Left colon (tissue), 2 donors: Measurements from ENCODE around the gene MMP24OS. TPM values are rescaled to one million over a fixed set of nuclear protein-coding genes. Genes with fewer than 3 reads are reported as not detected.

ENCODE experiments used
- ATAC-seq: fragments of 200-7000 bp; cut with Tn5 transposase; one replicate; pipeline ENCODE4 v1.9.1; 2020; ENCODE audit warnings: mild to moderate bottlenecking, moderate library complexity
- DNase-seq, 2 donors: peaks; one replicate each; pipeline ENCODE4 v3.0.0-alpha.2; 2020
- intact Hi-C, 2 donors: fragments of 100-400 bp; cut with DNase I in 1 of 2; cut with micrococcal nuclease in 1 of 2; formaldehyde crosslinking; loops; one replicate each; pipeline versions ENCODE4 v1.11.2 to v1.14.0; 2022; cut with DNase I, micrococcal nuclease
- total RNA-seq, 2 donors: library from RNA; stranded (reverse); fragmentation: NEBNext Ultra II Directional; extraction: Animal tissue kit (Norgen Biotek cat#: 25700); gene quantifications; one replicate each; pipeline ENCODE4 v1.2.1, GENCODE V29; 2021
- donor health status: DM: no; HTN: no; CAD: no.
- donor health status: DM: yes; HTN: yes; CAD: no.

MMP24OS gene
- total RNA-seq, 2 donors from 2014 or later: 109 to 140 TPM

GRCh38 chr20:35307666-35308653, 30.0 kb upstream of the MMP24OS start:
- intact Hi-C loops: loop anchor here in 1 of 2 donors (10.0 kb wide), 1 partner anchor 127 kb away; the partner anchor contains the start of gene GDF5
- DNase-seq (no peak), ATAC-seq (no peak)

GRCh38 chr20:35306931-35307517, 29.1 kb upstream of the MMP24OS start:
- DNase-seq: peak in 1 of 2 donors; percentile 66
- intact Hi-C loops: loop anchor here in 1 of 2 donors (10.0 kb wide), 1 partner anchor 128 kb away; the partner anchor contains the start of gene GDF5
- peak; percentile 64 for ATAC-seq

GRCh38 chr20:35305682-35306556, 28.0 kb upstream of the MMP24OS start:
- ATAC-seq (peak; percentile 41), DNase-seq (peak in 1 of 2 donors; percentile 57)
- intact Hi-C loops: loop anchor here in 1 of 2 donors (10.0 kb wide), 1 partner anchor 129 kb away; the partner anchor contains the start of gene GDF5

GRCh38 chr20:35304956-35305355, 27.0 kb upstream of the MMP24OS start:
- DNase-seq (no peak), ATAC-seq (no peak)
- intact Hi-C loops: loop anchor here (5.0 to 10.0 kb wide), 2 partner anchors 130 to 142 kb away; partner anchors contain the start of gene GDF5 (in 1 of the 2)

- DNase-seq (peak; percentile 78 to 87), ATAC-seq (peak; percentile 80)
- intact Hi-C loops: loop anchor here (5.0 to 10.0 kb wide), 2 partner anchors 131 to 143 kb away; partner anchors contain the start of gene GDF5 (in 1 of the 2)
Observed at GRCh38 chr20:35303735-35304491, 26.0 kb upstream of the MMP24OS start.

GRCh38 chr20:35303382-35303734, 25.4 kb upstream of the MMP24OS start:
- intact Hi-C loops: loop anchor here (5.0 to 10.0 kb wide), 2 partner anchors 131 to 144 kb away; partner anchors contain the start of gene GDF5 (in 1 of the 2)
- no peak for ATAC-seq
- DNase-seq: no peak

GRCh38 chr20:35302421-35303335, 24.8 kb upstream of the MMP24OS start:
- DNase-seq (no peak), ATAC-seq (no peak)
- intact Hi-C loops: loop anchor here (5.0 to 10.0 kb wide), 2 partner anchors 132 to 145 kb away; partner anchors contain the start of gene GDF5 (in 1 of the 2)

- no peak for DNase-seq
- intact Hi-C loops: loop anchor here (5.0 to 10.0 kb wide), 2 partner anchors 133 to 146 kb away; partner anchors contain the start of gene GDF5 (in 1 of the 2)
- ATAC-seq: no peak
Observed at GRCh38 chr20:35301426-35301825, 23.5 kb upstream of the MMP24OS start.

- DNase-seq (no peak), ATAC-seq (peak; percentile 28)
- intact Hi-C loops: loop anchor here (5.0 to 10.0 kb wide), 2 partner anchors 134 to 147 kb away; partner anchors contain the start of gene GDF5 (in 1 of the 2)
Observed at GRCh38 chr20:35300469-35301262, 22.7 kb upstream of the MMP24OS start.

GRCh38 chr20:35299780-35300179, 21.9 kb upstream of the MMP24OS start:
- intact Hi-C loops: loop anchor here (5.0 to 10.0 kb wide), 2 partner anchors 135 to 148 kb away; partner anchors contain the start of gene GDF5 (in 1 of the 2)
- ATAC-seq: no peak
- no peak for DNase-seq

- DNase-seq (no peak), ATAC-seq (no peak)
- intact Hi-C loops: no loop called here
Observed at GRCh38 chr20:35298264-35298663, 20.3 kb upstream of the MMP24OS start.

- ATAC-seq (no peak), DNase-seq (no peak)
- intact Hi-C loops: no loop called here
Observed at GRCh38 chr20:35297740-35298139, 19.8 kb upstream of the MMP24OS start.

- intact Hi-C loops: no loop called here
- DNase-seq (no peak), ATAC-seq (peak; percentile 42)
Observed at GRCh38 chr20:35297155-35297554, 19.2 kb upstream of the MMP24OS start.

- DNase-seq: no peak
- ATAC-seq: peak; percentile 49
- intact Hi-C loops: no loop called here
Observed at GRCh38 chr20:35296101-35296554, 18.2 kb upstream of the MMP24OS start.

- no peak for DNase-seq
- no peak for ATAC-seq
- intact Hi-C loops: no loop called here
Observed at GRCh38 chr20:35295674-35296073, 17.8 kb upstream of the MMP24OS start.

- DNase-seq: no peak
- intact Hi-C loops: no loop called here
Observed at GRCh38 chr20:35295058-35295457, 17.1 kb upstream of the MMP24OS start.

More at GRCh38 chr20:35295058-35295457, 17.1 kb upstream of the MMP24OS start:
- ATAC-seq: no peak
